HG03066 (cell line): Measurements from ENCODE around the gene PPP1CA.
A peak's percentile ranks its signal among the peaks of the same experiment; 100 is the strongest.

Experiments used
- ATAC-seq: cut with Tn5 transposase; IDR thresholded peaks from one replicate; pipeline ENCODE4 v1.9.1; 2021; ENCODE audit warnings: low read depth; ENCODE audit not compliant: unreplicated experiment

Gene PPP1CA

DNA sequence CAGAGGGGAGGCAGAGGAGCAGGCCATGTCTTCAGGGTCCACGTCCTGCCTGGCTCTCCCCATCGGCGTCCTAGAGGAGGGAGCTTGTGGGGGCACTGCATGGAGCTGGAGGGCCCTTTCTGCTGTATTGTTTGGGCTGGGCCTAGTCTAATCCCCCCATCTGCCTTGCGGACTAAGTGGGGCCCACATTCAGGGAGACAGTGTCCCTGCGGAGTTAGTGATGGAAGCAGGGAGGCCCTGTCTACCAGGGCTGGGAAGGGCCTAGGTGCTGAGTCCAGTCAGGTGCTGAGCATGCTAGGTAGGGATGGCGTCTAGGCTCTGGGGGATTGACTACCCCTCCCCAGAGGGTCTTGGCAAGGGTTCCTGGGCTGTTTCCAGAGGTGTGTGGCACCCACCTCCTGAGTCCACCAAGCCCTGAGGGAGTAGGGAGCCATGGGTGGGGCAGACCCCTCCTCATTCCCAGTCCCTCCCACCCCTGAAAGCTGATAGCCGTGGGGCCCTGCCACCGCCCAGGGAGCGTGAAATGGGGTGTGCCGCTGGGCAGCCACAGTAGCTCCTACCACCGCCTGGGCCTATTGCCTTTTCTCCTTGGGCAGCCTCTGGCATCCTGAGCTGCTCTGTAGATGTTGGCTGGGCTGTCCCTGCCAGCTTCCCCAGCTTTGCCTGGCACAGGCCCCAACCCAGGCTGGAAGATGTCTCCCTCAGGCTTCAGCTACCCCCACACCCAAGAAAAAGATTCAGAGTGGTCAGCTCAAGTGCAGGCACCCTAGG, 46.5 kb downstream of the PPP1CA start:
- ATAC-seq, result no peak

- ATAC-seq, result no peak
Observed at GRCh38 chr11:67354075-67355022, 47.3 kb downstream of the PPP1CA start.

DNA sequence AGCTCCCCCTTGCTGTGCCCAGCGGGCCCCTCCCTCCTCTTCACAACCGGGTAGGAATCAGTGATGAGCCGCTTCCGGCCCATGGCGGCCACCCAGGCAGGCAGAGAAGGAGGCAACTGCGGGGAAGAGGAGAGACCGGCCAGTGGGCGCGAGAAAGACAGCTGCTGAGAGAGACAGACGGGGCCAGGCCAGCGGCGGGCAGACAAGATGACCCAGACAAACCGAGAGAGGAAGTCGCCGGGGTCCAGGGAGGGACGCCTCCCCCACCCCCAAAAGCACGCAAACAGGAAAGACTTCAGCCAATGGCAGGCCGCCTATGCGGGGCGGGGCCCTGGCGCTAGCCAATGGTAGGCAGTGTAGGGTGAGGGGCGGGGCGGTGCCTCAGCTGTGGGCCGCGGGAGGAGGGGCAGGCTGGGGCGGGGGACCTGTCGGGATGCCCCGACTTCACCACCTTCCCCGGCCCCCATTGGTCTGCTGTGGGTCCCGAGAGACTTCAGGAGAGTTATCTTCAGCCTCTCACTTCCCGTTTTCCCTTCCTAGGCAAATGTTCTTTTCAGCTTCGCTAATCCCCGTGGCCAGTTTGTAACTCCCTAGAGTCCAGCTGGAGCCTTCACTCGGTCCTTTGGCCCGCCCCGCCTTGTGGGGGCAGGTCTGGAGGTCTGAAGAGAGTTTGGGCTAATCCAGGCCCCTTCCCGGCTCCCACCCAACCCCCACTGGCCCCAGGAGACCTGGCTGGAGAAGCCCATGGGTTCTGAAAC, 48.2 kb downstream of the PPP1CA start, which contains the start of gene POLD4:
Gene POLD4 (minus strand): TSS at position 230 of the 758 bp plus-strand sequence. CDS start 147 bp downstream, at position 83.
- ATAC-seq, result peak; percentile 66

- peak; percentile 10 for ATAC-seq
Observed at GRCh38 chr11:67352546-67353316, 48.9 kb downstream of the PPP1CA start.

DNA sequence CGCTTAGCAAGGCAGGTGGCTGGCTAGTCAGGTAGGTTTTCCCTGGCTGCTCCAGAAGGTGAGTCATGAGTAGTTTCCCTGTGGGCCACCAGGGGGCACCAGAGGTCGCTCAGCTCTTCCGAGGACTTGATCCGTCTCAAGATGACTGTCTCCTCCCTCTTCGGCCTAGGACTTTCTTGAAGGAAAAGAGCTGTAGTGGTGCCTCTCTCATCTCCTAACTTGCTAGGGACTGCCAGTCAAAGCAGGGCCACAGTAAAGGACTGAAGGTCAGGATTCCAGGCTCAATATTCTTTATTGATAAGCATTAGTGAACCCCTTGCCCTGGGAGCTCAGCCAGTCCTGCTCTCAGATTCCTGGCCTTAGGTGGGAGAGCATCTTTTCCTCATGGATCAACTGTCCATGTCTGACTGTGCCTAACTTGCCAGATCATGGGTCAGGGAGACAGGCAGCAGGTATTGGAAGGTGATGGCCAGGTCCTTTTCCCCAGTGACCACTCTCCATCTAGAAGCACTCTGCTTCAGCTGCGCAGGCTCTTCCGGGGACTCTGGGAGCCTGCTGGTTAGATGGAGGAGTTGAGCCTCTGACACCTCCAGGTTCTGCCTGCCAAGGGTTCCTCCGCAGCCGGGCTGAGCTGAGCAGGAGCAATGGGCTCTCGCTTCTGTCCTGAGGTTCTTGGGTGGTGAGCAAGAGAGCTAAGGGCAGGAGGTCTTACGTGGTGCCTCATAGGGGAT, 50.2 kb downstream of the PPP1CA start:
- no peak for ATAC-seq

- no peak for ATAC-seq
Observed at GRCh38 chr11:67349928-67350465, 51.7 kb downstream of the PPP1CA start.

GRCh38 chr11:67349457-67349856, 52.2 kb downstream of the PPP1CA start:
- ATAC-seq, result no peak

- ATAC-seq, result no peak
Observed at GRCh38 chr11:67349036-67349435, 52.6 kb downstream of the PPP1CA start.
